Activated T-helper 1 cell treated with Interleukin-2 at 50 U/mL for 16 hours (primary cell): Measurements from ENCODE around the gene GFAP.

ENCODE experiments used
- DNase-seq: peaks from one replicate; pipeline ENCODE4 v3.0.0-alpha.2; 2020; ENCODE audit warnings: low read depth

The GFAP gene

DNA sequence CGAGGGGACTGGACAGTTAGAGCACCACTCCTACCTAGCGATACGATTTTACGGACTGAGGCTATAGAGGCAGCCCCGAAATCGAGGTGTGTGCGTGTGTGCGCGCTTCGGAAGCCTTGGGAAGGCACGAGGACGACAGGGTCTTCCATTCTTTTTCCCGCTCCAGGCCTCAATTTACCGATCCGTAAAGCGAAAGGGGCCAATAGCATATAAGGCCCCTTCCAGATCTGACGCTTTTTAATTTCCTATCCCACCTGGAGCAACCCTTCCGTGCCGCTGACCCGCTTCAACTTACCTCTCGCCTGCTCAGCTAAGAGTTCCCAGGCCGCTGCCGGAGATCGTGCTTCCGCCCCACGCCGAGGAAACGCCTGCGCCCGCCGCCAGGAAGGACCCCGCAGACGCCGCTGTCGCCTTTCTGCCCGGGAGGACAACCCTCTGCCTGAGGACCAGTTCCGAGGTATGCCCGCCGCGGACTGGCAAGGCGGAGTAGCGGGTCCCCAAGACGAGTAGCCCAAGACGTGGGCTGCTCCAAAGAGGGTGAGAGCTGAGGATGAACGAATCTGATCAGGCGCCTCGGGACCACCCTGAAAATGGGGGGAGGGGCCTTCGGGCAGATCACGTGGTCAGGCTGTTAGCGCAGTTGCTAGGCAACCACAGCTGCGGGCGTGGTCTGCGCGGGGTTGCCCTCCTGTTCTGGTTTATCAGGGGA lies 16.1 kb downstream of the GFAP start, which contains the start of gene EFTUD2:
Gene EFTUD2 (minus strand): TSS at position 372 of the 709 bp plus-strand sequence. CDS start 4,924 bp downstream, outside the sequence.
- peak; percentile 86 for DNase-seq

DNA sequence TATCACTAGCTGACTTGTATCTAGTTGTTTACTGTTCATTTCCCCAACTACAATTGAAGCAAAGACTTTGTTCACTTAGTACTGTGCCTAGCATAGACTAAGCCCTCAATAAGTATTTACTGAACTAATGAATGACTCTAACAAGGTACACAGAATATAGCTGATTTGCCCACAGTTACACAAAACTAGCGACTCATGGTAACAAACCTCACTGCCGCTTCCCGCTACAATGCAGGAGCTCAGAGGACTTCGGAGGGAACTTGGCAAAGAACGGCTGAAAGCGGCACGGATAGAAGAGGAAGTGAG lies 16.6 kb downstream of the GFAP start:
- no peak for DNase-seq

DNA sequence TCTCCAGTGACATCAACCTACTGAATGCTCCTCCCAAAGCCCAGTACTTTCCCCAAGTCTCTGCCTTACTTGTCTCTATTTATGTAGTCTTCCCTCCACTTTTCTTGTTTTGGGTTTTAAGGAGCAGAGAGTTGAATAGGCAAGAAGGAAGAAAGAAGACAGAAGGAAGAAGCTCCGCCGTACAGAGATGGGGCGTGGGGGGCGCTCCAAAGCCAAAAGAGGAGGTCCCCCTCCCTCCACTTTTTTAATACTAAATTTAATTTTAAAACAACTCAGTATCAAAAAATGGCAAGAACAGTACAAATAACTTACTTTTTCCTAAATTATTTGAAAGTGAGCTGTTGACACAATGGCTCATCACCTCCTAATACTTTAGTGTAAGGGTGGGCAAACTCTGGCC lies 20.7 kb downstream of the GFAP start:
- no peak for DNase-seq

DNA sequence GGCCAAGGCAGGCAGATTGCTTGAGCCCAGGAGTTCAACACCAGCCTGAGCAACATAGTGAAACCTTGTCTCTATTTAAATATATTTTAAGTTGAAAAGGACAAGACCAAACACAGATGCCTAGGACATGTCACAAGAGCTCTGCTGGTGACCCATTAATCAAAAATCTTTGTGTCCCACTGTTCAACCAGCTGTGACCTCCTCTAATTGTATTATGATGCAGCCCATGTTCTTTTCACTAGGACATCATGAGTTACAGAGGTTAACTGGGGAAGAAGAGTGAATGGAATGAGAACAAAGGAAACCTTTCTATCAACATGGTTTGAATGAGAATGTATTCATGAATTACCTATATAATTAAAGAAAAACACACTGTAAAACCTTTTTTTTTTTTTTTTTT lies 23.1 kb downstream of the GFAP start:
- DNase-seq: no peak

DNA sequence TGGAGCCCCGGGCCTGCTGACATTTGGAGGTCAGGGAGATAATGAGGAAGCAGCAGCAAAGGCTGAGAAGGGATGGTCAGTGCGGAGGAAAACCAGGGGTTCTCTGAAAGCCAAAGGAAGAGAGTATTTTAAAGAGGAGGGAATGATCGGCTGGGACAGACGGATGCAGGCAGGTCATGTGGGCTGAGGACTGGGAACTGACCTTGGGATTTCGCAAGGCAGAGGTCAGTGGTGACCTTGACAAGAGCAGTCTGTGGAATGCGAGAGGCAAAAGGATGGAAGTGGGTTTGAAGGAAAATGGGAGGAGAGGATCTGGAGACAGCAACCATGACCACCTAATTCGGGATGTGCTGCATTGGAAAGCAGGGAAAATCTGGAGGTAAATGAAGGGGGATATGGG lies 26.3 kb downstream of the GFAP start:
- DNase-seq: no peak

DNA sequence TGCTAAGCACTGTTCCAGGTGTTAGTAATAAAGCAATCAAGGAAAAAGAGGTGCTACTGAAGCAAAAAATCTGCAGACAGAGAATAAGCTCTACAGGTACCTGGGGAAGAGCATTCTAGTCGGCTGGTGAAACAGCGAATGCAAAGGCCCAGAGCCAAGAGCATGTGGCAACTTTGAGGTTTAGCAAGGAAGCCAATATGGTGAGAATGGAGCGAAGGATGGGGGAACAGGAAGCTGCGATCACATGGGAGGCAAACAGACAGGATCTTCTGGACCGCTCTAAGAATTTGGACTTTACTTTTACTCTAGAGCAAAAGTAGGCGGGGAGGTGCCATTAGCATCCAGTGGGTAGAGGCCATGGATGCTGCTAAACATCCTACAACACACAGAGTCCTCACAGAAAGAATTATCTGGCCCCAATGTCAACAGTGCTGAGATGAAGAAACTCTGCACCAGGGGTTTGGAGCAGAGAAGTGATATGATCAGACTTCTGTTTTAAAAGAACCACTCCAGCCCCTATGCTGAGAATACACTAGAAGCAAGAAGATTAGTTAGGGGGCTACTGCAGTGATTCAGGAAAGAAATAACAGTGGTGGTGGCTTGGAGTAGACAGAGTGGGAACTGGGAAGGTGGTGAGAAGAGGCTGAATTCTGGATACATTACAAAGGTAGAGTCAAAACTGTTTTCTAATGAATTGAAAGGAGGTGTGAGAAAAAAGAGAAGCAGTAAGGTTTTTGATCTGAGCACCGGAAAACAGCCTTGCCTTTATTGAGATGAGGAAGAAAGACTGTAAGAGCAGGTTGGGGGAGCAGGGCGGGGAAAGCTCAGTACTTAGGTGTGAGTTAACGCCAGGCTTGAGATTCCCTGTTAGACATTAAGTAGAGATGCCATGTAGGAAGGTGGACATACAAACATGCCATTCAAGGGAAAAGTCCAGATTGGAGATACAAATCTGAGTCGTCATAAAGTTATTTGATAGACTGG lies 27.0 kb downstream of the GFAP start:
- no peak for DNase-seq

DNA sequence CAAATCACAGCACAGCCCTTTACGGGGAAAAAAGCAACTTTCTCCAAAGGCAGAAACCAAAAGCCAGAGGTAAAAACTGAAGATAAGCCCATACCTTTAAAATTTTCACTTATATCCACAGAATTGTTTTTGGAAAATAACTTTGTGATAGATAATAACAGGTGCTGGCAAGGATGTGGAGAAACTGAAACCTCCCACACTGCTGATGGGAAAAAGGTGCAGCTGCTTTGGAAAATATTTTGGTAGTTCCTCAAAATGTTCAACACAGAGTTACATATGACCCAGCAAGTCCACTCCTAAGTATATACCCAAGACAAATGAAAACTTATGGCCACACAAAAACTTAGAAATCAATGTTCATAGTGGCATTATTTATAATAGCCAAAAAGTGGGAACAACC lies 28.3 kb downstream of the GFAP start:
- no peak for DNase-seq

DNA sequence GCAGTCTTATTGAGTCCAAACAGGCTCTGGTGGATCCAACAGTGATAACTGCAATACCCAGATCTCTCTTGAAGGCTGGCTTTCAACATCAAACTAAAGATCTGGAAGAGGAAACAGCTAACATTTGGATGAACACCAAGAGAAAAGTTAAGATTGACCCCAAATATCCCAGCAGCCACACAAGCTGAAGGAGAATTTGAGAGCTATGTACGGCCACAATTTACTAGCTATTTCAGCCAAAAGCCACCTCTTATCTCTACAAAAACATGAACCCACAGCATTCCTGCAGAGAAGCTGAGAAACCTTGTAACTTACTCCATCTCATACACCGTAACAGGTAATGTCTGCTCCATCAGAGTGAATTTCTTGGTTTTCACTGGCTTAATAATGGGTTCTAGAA lies 30.4 kb downstream of the GFAP start:
- no peak for DNase-seq

DNA sequence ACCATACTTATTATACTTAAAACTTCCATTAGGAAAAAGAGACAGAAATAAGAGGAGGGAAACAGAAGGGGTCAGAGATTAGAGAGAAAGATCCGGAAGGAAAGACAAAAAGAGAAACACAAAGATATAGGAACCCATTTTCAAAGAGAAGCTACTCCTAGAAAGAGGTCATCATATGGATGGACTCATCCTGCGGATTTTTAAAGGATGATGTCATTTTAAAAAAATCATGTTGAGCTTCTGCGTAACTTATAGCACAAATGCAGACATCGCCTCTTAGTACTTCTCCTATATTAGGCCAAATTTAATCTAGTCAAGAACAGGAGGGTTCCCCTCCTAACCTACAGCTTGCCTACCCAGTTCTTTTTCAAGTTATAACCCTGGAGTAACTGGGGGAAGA lies 34.2 kb downstream of the GFAP start:
- DNase-seq: no peak

DNA sequence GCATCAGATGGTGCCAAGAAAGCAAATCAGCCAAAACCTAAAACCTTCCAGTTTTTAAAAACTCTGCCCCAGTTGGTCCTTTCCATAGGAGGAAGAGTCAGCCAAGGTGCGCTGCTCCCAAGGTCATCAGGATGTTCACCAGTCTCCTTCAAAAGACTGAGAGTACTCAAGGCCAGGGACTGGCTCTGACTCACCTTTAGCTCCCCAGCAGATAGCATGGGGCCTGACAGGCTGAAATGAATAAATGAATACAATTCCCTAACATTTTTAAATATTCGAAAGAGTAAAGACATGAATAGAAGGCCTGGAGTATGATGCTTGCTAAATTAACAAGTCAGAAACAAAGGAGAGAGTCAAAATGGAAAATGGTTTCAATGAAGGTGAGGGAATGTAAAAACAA lies 35.2 kb downstream of the GFAP start:
- DNase-seq: no peak

DNA sequence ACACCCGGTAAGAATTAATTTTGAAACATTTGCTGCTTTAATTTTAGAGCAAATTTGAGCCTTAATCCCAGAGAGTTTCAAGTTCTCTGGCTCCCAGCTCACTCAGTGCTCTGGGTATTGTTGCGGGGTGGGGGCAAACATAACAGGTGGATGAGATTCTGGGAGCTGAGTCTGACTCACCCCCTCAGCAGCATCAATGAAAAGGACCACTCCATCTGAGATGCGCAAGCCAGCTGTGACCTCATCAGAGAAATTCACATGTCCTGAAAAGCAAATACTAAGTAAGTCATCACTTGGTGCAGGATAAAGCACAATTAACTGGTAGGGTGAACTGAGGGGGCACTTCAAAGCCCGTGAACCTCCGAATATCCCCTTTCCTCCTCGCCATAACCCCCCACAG lies 35.9 kb downstream of the GFAP start:
- DNase-seq: no peak

DNA sequence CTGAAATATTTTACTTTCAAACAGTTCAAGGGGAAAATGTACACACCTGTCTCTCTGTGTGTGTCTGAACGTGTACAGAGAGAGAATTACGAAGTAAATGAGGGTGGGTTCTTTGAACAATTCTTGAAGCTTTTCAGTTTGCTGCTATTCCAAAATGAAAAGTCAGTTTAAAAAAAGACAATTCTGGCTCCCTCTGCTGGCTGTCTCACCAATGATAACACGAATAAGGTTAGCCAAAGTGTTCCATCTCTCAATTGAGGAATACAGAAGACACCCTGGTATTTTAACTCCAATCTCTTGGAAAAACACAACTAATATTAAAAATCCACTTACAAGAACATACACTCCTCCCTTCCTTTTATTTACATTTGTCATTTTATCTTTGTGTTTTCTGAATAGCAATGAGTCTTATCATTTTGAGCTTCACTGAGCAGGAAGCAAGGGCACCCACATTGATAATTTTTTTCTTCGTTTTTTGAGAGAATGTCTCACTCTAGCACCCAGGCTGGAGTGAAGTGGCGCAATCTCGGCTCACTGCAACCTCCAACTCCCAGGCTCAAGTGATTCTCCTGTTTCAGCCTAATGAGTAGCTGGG lies 36.6 kb downstream of the GFAP start:
- DNase-seq: no peak

DNA sequence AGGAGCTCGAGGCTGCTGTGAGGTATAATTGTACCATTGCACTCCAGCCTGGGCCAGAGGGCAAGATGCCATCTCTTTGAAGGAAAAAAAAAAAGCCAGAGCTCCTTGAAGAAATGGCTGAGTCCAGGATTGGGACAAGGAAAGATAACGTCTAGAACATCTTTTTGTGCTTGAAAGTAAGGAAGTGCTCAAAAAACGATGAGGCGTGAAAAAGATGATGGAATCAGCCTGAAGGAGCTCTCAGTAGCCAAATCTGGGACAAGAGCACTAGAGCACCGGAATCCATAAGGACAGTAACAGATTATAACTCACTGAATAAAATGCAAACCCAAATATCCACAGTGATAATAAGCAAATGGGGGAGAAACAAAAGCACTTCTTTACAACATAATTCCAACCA lies 38.2 kb downstream of the GFAP start:
- DNase-seq: no peak

DNA sequence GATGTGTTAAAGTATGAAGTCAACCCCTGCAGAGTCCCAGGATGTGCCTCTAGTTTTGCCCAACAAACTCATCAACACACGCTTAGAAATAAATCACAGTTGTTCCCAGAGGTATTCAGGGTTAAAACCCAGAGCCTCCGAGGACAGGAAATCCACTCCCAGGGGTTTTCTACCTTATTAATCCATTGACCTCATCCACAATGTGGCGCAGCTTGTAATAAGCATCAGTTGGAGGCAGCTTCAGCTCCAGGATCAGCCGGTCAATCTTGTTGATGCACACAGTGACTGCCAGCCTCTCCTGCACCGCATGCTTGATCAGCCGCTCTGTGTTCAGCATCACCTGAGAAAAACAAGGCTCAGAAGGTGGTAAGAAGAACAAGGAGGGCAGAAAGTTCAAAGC lies 39.5 kb downstream of the GFAP start:
- no peak for DNase-seq

DNA sequence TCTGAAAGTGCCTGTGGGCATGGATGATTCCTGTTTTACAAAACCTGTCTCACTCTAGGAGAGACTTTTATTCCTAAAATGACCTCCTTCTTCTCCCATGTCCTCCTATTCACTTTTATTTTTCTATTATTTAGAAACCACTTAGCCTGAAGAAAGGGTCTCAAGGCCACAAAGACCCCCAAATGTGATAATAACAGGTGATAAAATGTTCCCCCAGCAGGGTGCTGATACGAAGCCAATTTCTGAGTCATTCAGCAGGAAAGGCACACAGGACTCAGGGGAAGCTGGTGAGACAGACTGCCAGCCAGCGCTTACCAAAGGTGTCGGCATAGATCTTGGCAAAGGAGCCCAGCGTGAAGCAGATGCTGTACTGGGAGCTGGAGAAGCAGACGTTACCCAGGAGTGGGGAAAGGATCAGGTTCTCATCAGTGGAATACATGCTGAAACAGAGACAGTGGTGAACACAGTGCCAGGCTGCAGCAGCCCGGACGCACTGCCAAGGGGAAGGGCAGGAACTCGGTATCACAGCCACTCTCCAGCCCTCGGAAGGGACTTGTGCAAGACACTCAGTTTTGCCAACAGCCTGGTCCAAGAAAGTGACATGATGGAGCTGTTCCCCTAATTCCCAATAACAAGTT lies 43.0 kb downstream of the GFAP start:
- no peak for DNase-seq

DNA sequence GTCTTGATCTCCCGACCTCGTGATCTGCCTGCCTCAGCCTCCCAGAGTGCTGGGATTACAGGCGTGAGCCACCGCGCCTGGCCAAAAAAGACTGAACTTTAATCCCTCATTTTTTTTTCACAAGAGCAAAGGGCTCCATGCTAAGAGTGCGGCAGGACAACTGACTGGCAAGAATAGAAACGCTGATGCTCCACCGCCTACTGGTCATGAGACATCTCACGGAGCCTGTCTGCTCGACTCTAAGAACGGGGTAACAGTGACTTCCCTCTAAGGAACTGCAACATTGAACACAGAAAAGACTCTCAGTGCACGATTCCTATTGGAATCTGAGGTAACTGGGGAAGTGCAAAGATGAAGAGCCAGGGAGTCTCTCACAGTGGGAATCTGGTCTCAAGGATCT lies 43.7 kb downstream of the GFAP start:
- no peak for DNase-seq

DNA sequence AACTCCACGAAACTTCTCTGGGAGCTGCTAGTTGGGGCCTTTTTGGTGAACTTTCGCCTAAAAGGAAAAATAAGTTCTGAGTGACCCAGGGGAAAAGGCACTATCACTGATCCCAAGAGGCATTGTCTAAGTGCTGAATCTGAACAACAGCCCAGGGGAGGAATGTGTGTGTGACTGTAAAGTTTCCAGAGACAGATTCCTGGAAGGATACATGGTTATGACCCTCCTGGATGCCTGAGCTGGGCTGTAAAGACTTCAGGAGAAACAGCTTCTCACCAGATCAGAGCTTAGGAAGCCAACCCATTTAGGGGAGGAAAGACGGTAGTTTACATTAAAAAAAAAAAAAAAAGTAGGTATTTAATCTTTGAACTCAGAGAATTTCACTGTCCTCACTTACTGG lies 47.5 kb downstream of the GFAP start:
- no peak for DNase-seq

DNA sequence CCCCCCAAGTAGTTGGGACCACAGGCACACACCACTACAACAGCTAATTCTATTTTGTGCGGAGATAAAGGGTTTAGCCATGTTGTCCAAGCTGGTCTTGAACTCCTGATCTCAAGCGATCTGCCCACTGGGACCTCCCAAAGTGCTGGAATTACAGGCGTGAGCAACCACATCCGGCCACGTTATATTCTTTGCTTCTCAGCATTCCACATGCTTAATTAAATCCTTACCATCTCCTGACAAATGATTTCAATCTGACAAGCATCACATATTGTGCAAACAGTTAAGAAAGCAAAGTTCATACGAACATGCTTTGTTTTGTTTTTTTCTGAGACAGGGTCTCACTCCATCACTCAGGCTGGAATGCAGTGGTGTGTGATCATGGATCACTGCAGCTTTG lies 49.4 kb downstream of the GFAP start:
- no peak for DNase-seq

DNA sequence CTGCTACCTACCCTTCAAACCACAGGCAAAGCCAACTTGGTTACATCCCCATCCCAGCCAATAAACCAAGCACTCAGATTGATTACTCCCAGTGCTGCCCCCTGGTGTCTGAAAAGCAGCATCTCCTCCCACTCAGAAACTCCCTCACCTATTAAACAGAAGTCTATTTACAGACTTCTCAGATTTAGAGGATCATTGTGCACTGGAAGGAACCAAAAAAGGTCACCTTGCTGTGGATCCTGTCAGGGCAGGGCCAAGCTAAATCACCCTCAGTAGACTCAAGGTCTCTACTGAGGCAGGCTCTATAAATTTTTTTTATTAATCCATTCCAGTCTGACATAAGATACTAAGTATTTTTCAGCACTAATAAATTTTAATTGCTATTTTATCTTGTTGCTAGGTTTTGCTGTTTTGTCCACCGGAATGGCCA lies 50.1 kb downstream of the GFAP start:
- DNase-seq: peak; percentile 37

DNA sequence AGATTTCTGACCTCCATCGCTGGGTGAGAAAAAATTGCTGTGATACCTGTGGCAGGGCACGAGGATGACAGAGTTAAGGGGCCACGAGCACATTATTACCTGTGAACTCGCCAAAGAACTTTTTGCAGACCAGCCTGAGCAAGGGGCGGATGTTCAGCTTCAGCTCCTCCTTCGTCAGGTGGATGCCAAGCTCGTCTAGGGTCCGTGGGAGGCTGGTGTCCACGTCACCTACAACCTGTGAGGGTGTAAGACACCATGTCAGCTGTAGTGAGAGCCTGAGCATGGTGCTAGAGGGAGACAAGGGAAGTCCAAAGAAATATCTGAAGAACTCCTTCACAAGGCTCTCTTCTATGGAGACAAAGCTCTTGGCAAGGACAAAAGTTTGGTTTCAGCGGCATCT lies 50.5 kb downstream of the GFAP start:
- DNase-seq: no peak

DNA sequence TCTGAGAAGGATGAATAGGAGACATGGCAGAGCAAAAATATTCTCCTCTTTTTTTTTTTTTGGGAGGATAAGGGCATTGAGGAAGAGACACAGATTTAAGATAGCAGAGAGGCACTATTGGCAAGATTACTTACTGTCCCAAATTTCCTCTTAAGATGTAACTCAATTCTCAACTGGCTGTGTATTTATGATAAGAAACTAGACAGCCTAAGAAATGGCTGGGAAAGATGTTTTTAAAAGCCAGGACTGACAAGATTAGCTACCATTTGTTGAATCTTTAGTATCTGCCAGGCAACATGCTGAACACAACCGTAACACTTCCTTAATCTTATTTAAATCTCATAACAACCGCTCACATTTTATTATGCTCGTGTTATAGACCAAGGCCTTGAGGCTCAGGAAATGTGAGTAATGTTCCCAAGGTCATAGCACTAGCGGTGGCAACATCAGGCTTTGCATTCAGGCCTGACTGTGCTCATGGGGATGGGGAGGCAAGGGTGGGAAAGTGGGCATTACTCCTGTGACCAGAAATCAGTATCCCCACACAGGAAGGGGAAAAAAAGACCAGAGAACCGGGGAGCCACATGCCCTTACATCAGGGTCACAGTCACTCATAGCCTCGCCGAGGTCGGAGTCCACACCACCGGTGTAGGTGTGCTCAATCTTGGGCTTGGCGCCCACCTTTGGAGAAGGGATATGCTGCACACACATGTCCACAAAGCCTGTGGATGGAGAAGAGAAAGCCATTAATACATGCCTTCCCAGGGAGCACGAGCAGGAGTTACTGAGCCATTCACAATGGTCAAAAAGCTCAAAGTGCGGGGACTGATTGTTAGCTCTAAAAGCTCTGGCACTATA lies 52.0 kb downstream of the GFAP start:
- no peak for DNase-seq
